IPS DF 6.9 (cell line): Measurements from ENCODE around the gene PREP.

Source experiments
- DNase-seq: peaks from one replicate; pipeline ENCODE4 v3.0.0-alpha.2; 2013; ENCODE audit warnings: low read depth, low spot score
- H3K27ac ChIP-seq: one replicate; pipeline ENCODE4 v1.5.1; 2013; ENCODE audit warnings: low read length, control low read depth
- H3K27me3 ChIP-seq: 2 replicates; pipeline ENCODE4 v1.6.1; 2013; ENCODE audit warnings: mild to moderate bottlenecking, low read length; ENCODE audit not compliant: control insufficient read depth, insufficient read depth
- H3K36me3 ChIP-seq: 2 replicates; pipeline ENCODE4 v1.6.1; 2013; ENCODE audit warnings: low read length; ENCODE audit not compliant: control insufficient read depth, insufficient read depth
- H3K4me1 ChIP-seq: 2 replicates; pipeline ENCODE4 v1.6.1; 2013; ENCODE audit warnings: low read length; ENCODE audit not compliant: control insufficient read depth, insufficient read depth
- H3K4me3 ChIP-seq: 2 replicates; pipeline ENCODE4 v1.5.1; 2013; ENCODE audit warnings: mild to moderate bottlenecking, low read length
- H3K9me3 ChIP-seq: 2 replicates; pipeline ENCODE4 v1.6.1; 2013; ENCODE audit warnings: low read length, inconsistent platforms; ENCODE audit not compliant: control insufficient read depth, insufficient read depth
- WGBS: extraction: QIAGEN DNeasy Blood & Tissue Kit; methylation state at CpG from one replicate; pipeline ENCODE4 v1.1.7; 2013; ENCODE audit warnings: mixed read lengths, missing lambda C conversion rate; ENCODE audit not compliant: insufficient read length, insufficient coverage; 5-methylcytosine and 5-hydroxymethylcytosine counted together

The PREP gene

GRCh38 chr6:105326216-105326615 is 76.7 kb downstream of the PREP start:
- Histone ChIP-seq H3K4me1 (no peaks in the 10 kb centered on the region), H3K27me3 (no peaks in the 10 kb centered on the region), H3K4me3 (no peak overlapping the region), H3K9me3 (no peaks in the 10 kb centered on the region), H3K36me3 (no peaks in the 10 kb centered on the region; the same call in 1 of the 2 replicates), H3K27ac (no peak overlapping the region)
- WGBS, result no CpG with 5 or more reads among the region's 2 CpGs
- DNase-seq, result no peak

GRCh38 chr6:105324386-105324950 is 78.4 kb downstream of the PREP start:
- Histone ChIP-seq H3K9me3 (no peaks in the 10 kb centered on the region), H3K36me3 (no peaks in the 10 kb centered on the region; the same call in 1 of the 2 replicates), H3K27ac (no peak overlapping the region), H3K4me3 (no peak overlapping the region), H3K4me1 (no peaks in the 10 kb centered on the region), H3K27me3 (no peaks in the 10 kb centered on the region)
- 100% methylated on average over 1 of the region's 9 CpGs for WGBS
- DNase-seq, result no peak

GRCh38 chr6:105322499-105323225 is 80.2 kb downstream of the PREP start:
- H3K4me1 ChIP-seq, result no peaks in the 10 kb centered on the region
- H3K4me3 ChIP-seq, result no peak overlapping the region

DNA sequence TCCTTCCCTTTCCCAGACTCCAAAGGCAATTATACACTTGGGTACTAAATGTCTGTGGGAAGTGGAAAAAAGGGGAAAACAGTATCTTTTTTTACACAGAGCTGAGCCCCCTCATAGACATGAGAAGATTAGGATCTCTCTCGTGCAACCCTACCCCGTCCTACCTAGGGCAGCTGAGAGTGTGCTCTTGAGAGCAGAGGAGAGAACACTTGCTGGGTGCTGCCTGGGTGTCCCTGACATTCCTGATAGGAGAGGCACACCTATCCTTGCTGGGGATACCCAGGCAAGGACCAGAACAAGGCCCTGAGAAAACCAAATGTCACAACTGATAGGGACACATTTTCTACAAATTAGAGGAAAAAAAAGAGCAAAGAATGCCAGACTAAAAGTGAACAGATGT is 81.2 kb downstream of the PREP start:
- WGBS, result no CpG with 5 or more reads among the region's 2 CpGs
- no peaks in the 10 kb centered on the region for H3K4me1 ChIP-seq

More at GRCh38 chr6:105322499-105323225, 80.2 kb downstream of the PREP start:
- no peak overlapping the region for H3K27ac ChIP-seq
- no CpG with 5 or more reads among the region's 3 CpGs for WGBS
- H3K36me3 ChIP-seq, result no peaks in the 10 kb centered on the region; the same call in 1 of the 2 replicates
- H3K9me3 ChIP-seq, result no peaks in the 10 kb centered on the region
- DNase-seq, result no peak
- H3K27me3 ChIP-seq, result no peaks in the 10 kb centered on the region

GRCh38 chr6:105321207-105321606 is 81.7 kb downstream of the PREP start:
- H3K4me1 ChIP-seq, result no peaks in the 10 kb centered on the region

More for the DNA sequence above, 81.2 kb downstream of the PREP start:
- H3K4me3 ChIP-seq, result no peak overlapping the region
- DNase-seq, result no peak
- no peaks in the 10 kb centered on the region for H3K9me3 ChIP-seq
- H3K36me3 ChIP-seq, result no peaks in the 10 kb centered on the region; the same call in 1 of the 2 replicates
- no peak overlapping the region for H3K27ac ChIP-seq
- H3K27me3 ChIP-seq, result no peaks in the 10 kb centered on the region

DNA sequence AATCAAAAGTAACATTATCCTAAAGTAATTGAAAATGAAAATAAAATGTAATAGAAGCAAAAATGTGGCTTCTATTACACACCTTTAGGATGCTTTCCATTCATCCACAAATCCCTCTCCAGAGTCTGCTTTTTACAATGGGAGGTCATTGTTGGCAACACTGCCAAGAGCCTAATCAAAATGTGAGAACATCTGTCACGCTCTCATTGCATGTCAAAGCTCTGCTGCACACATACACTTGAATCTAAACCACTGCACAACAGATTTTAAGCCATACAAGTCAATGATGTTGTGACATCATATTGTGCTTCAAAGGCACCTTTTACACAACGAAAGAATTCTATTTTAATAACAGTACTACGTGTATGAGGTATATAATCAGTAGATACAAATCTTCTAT is 82.1 kb downstream of the PREP start:
- DNase-seq, result no peak
- Histone ChIP-seq H3K27me3 (no peaks in the 10 kb centered on the region), H3K4me1 (no peaks in the 10 kb centered on the region), H3K4me3 (no peak overlapping the region), H3K27ac (no peak overlapping the region), H3K9me3 (no peaks in the 10 kb centered on the region), H3K36me3 (no peaks in the 10 kb centered on the region; the same call in 1 of the 2 replicates)
- no CpG with 5 or more reads among the region's 3 CpGs for WGBS

More at GRCh38 chr6:105321207-105321606, 81.7 kb downstream of the PREP start:
- no peak for DNase-seq
- H3K27ac ChIP-seq, result no peak overlapping the region
- no peak overlapping the region for H3K4me3 ChIP-seq
- H3K27me3 ChIP-seq, result no peaks in the 10 kb centered on the region
- no peaks in the 10 kb centered on the region for H3K9me3 ChIP-seq
- no peaks in the 10 kb centered on the region; the same call in 1 of the 2 replicates for H3K36me3 ChIP-seq
- no CpG with 5 or more reads among the region's 6 CpGs for WGBS

GRCh38 chr6:105320271-105320670 is 82.6 kb downstream of the PREP start:
- WGBS, result no CpG with 5 or more reads among the region's 1 CpG
- H3K9me3 ChIP-seq, result no peaks in the 10 kb centered on the region
- H3K36me3 ChIP-seq, result no peaks in the 10 kb centered on the region; the same call in 1 of the 2 replicates
- no peak overlapping the region for H3K4me3 ChIP-seq
- no peaks in the 10 kb centered on the region for H3K27me3 ChIP-seq
- DNase-seq, result no peak
- H3K27ac ChIP-seq, result no peak overlapping the region
- no peaks in the 10 kb centered on the region for H3K4me1 ChIP-seq

DNA sequence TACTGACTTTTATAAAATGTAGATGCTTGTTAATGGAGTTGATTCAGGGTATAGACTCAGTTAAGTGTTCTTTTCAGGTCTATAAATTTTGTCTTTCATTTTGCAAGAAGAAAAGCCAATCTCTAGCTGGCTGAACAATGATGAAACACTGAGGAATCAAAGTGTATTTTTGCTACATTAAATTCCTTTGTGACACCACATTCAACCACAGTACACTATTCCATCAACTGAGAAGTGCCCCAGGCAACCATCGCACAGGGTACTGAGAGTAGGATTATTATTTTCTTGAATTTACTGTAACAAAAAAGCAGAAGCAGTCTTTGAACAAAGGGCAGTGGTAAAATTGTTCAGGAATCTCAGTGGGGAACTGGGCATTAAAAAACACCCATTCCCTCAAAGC is 83.6 kb downstream of the PREP start:
- Histone ChIP-seq H3K4me1 (no peaks in the 10 kb centered on the region), H3K4me3 (no peak overlapping the region), H3K27ac (no peak overlapping the region), H3K9me3 (no peaks in the 10 kb centered on the region), H3K27me3 (no peaks in the 10 kb centered on the region), H3K36me3 (no peaks in the 10 kb centered on the region; the same call in 1 of the 2 replicates)
- WGBS, result no CpG with 5 or more reads among the region's 1 CpG
- no peak for DNase-seq

DNA sequence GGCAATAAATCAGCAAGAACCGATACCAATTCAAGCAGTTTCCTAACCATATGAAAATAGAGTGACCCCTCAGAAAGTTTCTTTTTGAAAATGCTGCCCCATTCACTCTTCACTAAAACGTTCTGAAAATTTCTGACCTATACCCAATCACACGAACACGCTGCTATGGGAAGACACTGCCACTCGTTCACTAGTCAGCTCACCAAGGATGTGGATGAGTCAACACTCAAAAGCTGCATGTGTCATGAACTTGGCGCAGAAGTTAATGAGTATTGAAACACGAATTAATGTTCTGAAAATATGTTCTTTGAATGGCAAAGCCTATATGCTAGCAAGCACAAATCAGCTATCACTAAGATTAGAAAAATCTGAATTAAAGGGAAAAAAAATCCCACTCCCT is 84.2 kb downstream of the PREP start:
- Histone ChIP-seq H3K36me3 (no peaks in the 10 kb centered on the region; the same call in 1 of the 2 replicates), H3K27ac (no peak overlapping the region), H3K9me3 (no peaks in the 10 kb centered on the region), H3K4me1 (no peaks in the 10 kb centered on the region), H3K27me3 (no peaks in the 10 kb centered on the region), H3K4me3 (no peak overlapping the region)
- DNase-seq, result no peak
- WGBS, result no CpG with 5 or more reads among the region's 7 CpGs

GRCh38 chr6:105317607-105318533 is 85.0 kb downstream of the PREP start:
- DNase-seq, result no peak
- no CpG with 5 or more reads among the region's 6 CpGs for WGBS
- H3K4me3 ChIP-seq, result no peak overlapping the region
- no peaks in the 10 kb centered on the region for H3K4me1 ChIP-seq
- H3K27ac ChIP-seq, result no peak overlapping the region
- H3K9me3 ChIP-seq, result no peaks in the 10 kb centered on the region
- H3K27me3 ChIP-seq, result no peaks in the 10 kb centered on the region
- no peaks in the 10 kb centered on the region for H3K36me3 ChIP-seq
